Measurements from ENCODE around the gene OST4. TPM values are rescaled to one million over a fixed set of nuclear protein-coding genes. Genes with fewer than 3 reads are reported as not detected.

OST4 gene
- total RNA-seq, 2 donors from 2014 or later: 379 to 465 TPM

DNA sequence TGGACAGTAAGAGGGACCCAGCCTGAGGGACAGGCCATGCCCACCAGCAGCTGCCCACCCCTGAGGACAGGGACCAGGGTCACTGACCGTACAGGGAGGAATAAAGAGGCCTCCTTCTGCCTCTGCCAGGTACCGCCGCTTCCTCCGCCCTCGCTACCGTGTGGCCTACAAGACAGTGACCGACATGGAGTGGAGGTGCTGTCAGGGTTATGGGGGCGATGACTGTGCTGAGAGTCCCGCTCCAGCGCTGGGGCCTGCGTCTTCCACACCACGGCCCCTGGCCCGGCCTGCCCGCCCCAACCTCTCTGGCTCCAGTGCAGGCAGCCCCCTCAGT, 9.1 kb upstream of the OST4 start:
- DNase-seq (ENCODE audit: low spot score): no peak
- Histone ChIP-seq H3K4me1 (peaks cover 0 to 48% of the 10 kb centered on the region in 2 donors), H3K27ac (peak overlapping the region; percentile 69 to 86)

DNA sequence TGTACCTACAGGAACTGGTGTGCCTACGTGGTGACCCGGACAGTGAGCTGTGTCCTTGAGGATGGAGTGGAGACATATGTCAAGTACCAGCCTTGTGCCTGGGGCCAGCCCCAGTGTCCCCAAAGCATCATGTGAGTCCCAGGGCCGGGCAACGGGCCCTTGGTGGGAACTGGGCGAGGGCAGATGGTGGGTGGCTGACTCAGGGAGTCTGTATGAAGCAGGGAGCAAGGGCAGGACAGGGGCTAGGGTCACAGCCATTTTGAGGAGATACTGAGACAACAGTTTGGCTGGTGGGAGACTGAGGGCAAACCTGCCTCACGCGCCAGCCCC, 8.7 kb upstream of the OST4 start:
- Histone ChIP-seq H3K27ac (peak overlapping the region; percentile 69 to 86), H3K36me3 (no peaks in the 10 kb centered on the region), H3K4me3 (peak overlapping the region; percentile 50 to 51), H3K4me1 (peaks cover 0 to 46% of the 10 kb centered on the region in 2 donors), H3K9me3 (no peaks in the 10 kb centered on the region), H3K27me3 (no peaks in the 10 kb centered on the region)
- DNase-seq (ENCODE audit: low spot score): no peak
- TF ChIP-seq, protein P1, sequence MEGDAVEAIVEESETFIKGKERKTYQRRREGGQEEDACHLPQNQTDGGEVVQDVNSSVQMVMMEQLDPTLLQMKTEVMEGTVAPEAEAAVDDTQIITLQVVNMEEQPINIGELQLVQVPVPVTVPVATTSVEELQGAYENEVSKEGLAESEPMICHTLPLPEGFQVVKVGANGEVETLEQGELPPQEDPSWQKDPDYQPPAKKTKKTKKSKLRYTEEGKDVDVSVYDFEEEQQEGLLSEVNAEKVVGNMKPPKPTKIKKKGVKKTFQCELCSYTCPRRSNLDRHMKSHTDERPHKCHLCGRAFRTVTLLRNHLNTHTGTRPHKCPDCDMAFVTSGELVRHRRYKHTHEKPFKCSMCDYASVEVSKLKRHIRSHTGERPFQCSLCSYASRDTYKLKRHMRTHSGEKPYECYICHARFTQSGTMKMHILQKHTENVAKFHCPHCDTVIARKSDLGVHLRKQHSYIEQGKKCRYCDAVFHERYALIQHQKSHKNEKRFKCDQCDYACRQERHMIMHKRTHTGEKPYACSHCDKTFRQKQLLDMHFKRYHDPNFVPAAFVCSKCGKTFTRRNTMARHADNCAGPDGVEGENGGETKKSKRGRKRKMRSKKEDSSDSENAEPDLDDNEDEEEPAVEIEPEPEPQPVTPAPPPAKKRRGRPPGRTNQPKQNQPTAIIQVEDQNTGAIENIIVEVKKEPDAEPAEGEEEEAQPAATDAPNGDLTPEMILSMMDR (IDR thresholded peaks at IDR 0.05): no peak

More for the DNA sequence above, 9.1 kb upstream of the OST4 start:
- TF ChIP-seq, protein P1 (IDR thresholded peaks at IDR 0.05): no peak
- no peaks in the 10 kb centered on the region for H3K9me3 ChIP-seq
- H3K27me3 ChIP-seq: no peaks in the 10 kb centered on the region
- peak overlapping the region; percentile 1 to 51 for H3K4me3 ChIP-seq
- H3K36me3 ChIP-seq: no peaks in the 10 kb centered on the region

DNA sequence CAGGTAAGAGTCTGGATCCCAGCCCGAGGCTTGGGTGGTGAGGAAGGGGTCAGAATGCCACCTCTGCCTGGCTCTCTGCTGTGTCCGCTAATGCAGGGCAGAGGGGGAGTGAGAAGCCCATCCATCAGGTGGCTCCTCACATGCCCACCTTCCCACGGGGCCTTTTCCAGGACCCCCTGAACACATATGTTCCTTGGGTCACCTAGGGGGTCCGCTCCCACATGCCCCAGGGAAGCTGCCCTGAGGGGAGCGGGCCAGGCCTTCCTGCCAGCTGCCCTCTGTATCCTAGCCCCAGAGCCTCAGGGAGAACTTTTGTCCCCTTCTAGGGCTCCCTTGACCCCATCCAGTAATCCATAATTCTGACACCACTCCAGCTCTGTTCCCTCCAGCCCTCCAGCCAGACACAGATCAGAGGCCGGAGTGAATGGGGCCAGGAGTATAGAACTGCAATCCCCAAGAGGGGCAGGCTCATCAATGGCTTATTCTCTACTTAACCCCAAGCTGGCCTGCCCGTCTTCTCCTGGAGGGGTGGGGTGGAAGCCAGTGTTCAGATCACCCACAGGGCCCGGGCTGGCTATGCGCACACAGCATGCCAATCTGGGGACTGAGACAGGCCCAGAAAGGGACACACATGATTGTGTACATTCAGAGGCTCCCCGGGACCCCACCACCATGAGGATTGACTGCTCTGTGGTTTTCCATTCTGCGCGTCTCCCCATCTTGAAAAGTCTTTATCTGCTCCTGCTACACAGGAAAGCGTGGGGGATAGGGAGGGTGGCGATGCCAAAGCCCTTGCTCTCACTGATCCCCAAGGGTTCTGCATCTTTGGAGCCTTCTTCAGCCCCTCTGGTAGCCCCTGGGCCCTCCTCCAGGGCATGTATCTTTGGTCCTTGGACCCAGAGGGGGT, 8.0 kb upstream of the OST4 start:
- TF ChIP-seq, protein P1 (IDR thresholded peaks at IDR 0.05): no peak
- peaks cover 0 to 47% of the 10 kb centered on the region in 2 donors for H3K4me1 ChIP-seq
- no peaks in the 10 kb centered on the region for H3K27me3 ChIP-seq
- no peaks in the 10 kb centered on the region for H3K9me3 ChIP-seq
- H3K36me3 ChIP-seq: no peaks in the 10 kb centered on the region
- peak overlapping the region; percentile 50 to 51 for H3K4me3 ChIP-seq
- DNase-seq (ENCODE audit: low spot score): no peak
- H3K27ac ChIP-seq: peak overlapping the region; percentile 69 to 86

DNA sequence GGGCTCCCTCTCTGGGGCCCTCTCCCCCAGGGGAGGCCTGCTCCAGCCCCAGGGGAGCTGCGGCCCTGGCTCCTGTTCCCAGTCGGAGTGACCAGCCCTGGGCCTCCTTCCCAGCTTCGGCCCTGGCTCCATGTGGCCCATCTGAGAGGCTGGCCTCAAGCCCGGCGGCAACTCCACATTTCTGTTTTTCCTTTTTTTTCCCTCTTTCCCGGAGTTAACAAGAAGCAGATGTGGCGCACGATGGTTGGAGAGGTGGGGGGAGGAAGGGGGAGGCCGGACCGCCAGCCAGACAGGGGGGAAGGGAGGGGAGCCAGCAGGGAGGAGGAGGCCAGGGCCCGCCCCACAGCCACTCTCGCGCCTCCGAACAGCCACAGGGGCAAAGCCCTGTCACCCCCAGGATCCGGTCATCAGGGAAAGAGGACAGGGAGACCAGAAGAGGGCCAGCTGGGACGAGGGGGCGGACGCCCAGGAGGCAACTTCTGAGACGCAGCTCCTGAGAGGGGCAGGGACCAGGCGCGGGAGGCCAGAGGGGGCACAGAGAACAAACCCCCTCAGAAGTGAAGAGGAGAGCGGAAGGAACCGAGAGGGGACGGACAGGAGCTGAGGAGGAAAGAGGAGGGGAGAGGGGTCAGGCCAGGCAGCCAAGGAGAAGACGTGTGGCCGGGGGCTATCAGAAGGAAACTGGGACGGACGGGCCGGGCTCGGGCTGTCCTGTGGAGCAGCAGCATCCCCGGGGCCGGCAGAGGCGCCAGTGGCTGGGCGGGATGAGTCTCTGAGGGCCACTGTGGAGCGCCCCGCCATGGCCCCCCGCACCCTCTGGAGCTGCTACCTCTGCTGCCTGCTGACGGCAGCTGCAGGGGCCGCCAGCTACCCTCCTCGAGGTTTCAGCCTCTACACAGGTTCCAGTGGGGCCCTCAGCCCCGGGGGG, 7.1 kb upstream of the OST4 start, which contains the start of gene EMILIN1:
Gene EMILIN1 (plus strand): TSS at position 349 of the 928 bp plus-strand sequence. CDS start 451 bp downstream, at position 800.
- peak; percentile 85 for DNase-seq (ENCODE audit: low spot score)
- peak within 1 kb of the TSS; percentile 50 to 51 for H3K4me3 ChIP-seq
- peaks cover 0 to 56% of the 10 kb centered on the region in 2 donors for H3K4me1 ChIP-seq
- H3K9me3 ChIP-seq: no peaks in the 10 kb centered on the region
- H3K27ac ChIP-seq: peak within 1 kb of the TSS; percentile 69 to 86
- TF ChIP-seq, protein P1 (IDR thresholded peaks at IDR 0.05): no peak
- no peaks in the 10 kb centered on the region for H3K27me3 ChIP-seq
- H3K36me3 ChIP-seq: no peaks in the 10 kb centered on the region

DNA sequence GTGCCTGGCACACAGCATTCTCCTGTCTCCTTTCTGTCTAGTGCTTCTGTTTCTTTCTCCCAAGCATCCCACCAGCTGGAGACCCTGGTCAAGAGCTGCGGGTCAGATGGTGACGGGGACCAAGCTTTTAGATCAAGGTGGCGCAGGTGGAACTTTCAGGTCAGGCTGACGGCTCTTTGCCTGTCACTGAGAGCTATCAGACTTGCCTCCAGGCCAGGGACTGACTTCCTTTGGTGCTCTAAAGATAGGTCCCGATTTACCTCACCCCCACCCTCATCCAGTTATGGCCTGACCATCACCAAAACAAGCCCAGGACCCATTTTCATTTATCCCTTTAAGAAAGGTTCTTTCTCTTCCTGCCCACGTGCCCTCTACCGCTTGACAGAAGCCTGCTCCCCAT, 5.8 kb upstream of the OST4 start:
- no peak overlapping the region for H3K4me3 ChIP-seq
- no peaks in the 10 kb centered on the region for H3K27me3 ChIP-seq
- H3K36me3 ChIP-seq: no peaks in the 10 kb centered on the region
- H3K27ac ChIP-seq: peak overlapping the region in 1 of 2 donors; percentile 43
- TF ChIP-seq, protein P1 (IDR thresholded peaks at IDR 0.05): no peak
- peaks cover 0 to 57% of the 10 kb centered on the region in 2 donors for H3K4me1 ChIP-seq
- no peak for DNase-seq (ENCODE audit: low spot score)
- H3K9me3 ChIP-seq: no peaks in the 10 kb centered on the region

Measured in right atrium auricular region (tissue), 2 donors.